H1 (cell line): ENCODE measurements around the gene KIAA1671. TPM values are rescaled to one million over a fixed set of nuclear protein-coding genes. Genes with fewer than 3 reads are reported as not detected.
A peak's percentile ranks its signal among the peaks of the same experiment; 100 is the strongest.

Experiments used
- ATF2 ChIP-seq: IDR thresholded peaks from 2 replicates; pipeline ENCODE4 v1.6.1; 2012; ENCODE audit warnings: low read length, inconsistent platforms
- GABPA ChIP-seq: IDR thresholded peaks from 2 replicates; pipeline ENCODE4 v1.6.1; 2011; ENCODE audit warnings: mild to moderate bottlenecking, low read length, moderate library complexity, borderline replicate concordance; ENCODE audit not compliant: insufficient read depth
- HDAC2 ChIP-seq, 2 experiments: fragments of 300-600 bp in 1 of 2; sonication (generic) in 1 of 2; IDR thresholded peaks; 2 replicates each; pipeline ENCODE4 v1.6.1; 2011 to 2012; ENCODE audit warnings: low read depth in 2 of 2, low read length in 2 of 2, mild to moderate bottlenecking in 2 of 2, moderate library complexity in 2 of 2, borderline replicate concordance in 1 of 2, inconsistent platforms in 1 of 2
- JUND ChIP-seq: IDR thresholded peaks from 2 replicates; pipeline ENCODE4 v1.6.1; 2011; ENCODE audit warnings: mild to moderate bottlenecking, improper control_type of control experiment, low read length
- TCF12 ChIP-seq: IDR thresholded peaks from 2 replicates; pipeline ENCODE4 v1.6.1; 2011; ENCODE audit warnings: low read depth, mild to moderate bottlenecking, low read length
- polyA plus RNA-seq, 7 experiments: library from polyadenylated mRNA; depleted of rRNA in 3 of 7; stranded (reverse) in 5 of 7; unstranded in 2 of 7; fragments of >200 nt in 5 of 7; fragments of 200-250 nt in 2 of 7; gene quantifications; 1 replicate in 5 of 7; 2 replicates in 1 of 7; 4 replicates in 1 of 7; pipeline versions ENCODE4 v1.2.1 to v1.2.3, GENCODE V29; 2011 to 2013; ENCODE audit warnings: missing spikeins in 2 of 7, mixed read lengths in 2 of 7
- total RNA-seq: library from RNA; stranded (reverse); fragmentation: NEBNext Ultra II Directional; extraction: Animal tissue kit (Norgen Biotek cat#: 25700); gene quantifications from 2 replicates; pipeline ENCODE4 v1.2.1, GENCODE V29; 2021
- TF ChIP-seq, protein P1 (sequence below): IDR thresholded peaks from 2 replicates; pipeline ENCODE4 v1.6.1; 2012; ENCODE audit warnings: inconsistent platforms

KIAA1671 gene
- total and polyA plus RNA-seq, 2 of the 8 experiments (the other 6 are each of a cell fraction or from before 2014, with no cell fraction given), result 6.4 to 23.9 TPM

GRCh38 chr22:24996420-24996952 is 44.0 kb downstream of the KIAA1671 start (continued):
- TF ChIP-seq, protein P1, sequence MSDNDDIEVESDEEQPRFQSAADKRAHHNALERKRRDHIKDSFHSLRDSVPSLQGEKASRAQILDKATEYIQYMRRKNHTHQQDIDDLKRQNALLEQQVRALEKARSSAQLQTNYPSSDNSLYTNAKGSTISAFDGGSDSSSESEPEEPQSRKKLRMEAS, result peak; percentile 66
- TF ChIP-seq GABPA, result no peak
- TF ChIP-seq HDAC2 (IDR thresholded peaks at IDR 0.05; ENCODE audit: borderline replicate concordance in 1 of 2, low read depth in 2 of 2, low read length in 2 of 2), result 0 out of 4 replicates have a peak, but pooled peaks of 1 of the 2 experiments have one; percentile 61
- 0 out of 2 replicates have a peak, but pooled peaks have one; percentile 19 for TF ChIP-seq TCF12
- peak; percentile 56; the same call in 1 of the 2 replicates for TF ChIP-seq ATF2
- peak; percentile 44; the same call in 1 of the 2 replicates for TF ChIP-seq JUND
